ENCODE results near the gene GATM.
"Not testable (repeated sequence)": the region's sequence is repeated elsewhere in the genome, so short reads cannot be mapped to it uniquely, and the experiment has no call there.

The GATM gene

DNA sequence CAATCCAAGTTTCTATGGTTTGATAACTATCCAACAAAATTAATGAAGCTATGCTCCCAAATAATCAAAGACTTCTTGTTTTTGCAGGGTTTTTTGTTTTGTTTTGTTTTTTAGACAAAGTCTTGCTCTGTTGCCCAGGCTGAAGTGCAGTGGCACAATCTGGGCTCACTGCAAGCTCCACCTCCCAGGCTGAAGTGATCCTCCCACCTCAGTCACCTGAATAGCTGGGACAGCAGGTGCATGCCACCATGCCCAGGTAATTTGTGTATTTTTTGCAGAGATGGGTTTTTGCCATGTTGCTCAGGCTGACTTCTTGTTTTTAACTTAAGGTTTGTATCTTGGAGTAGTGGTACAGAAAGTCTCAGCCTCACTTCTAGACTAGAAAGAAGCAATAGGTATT is 11.0 kb upstream of the GATM start:
- no peak for DNase-seq (ENCODE audit: low read depth in 2 of 3, low spot score in 1 of 3)

GRCh38 chr15:45387380-45388007 is 9.2 kb upstream of the GATM start:
- no peak for DNase-seq (ENCODE audit: low read depth in 2 of 3, low spot score in 1 of 3)

- no peak for DNase-seq (ENCODE audit: low read depth in 2 of 3, low spot score in 1 of 3)
Measured at GRCh38 chr15:45386974-45387373, 8.6 kb upstream of the GATM start.

- DNase-seq (ENCODE audit: low read depth in 2 of 3, low spot score in 1 of 3), result no peak
Measured at GRCh38 chr15:45386420-45386819, 8.1 kb upstream of the GATM start.

DNA sequence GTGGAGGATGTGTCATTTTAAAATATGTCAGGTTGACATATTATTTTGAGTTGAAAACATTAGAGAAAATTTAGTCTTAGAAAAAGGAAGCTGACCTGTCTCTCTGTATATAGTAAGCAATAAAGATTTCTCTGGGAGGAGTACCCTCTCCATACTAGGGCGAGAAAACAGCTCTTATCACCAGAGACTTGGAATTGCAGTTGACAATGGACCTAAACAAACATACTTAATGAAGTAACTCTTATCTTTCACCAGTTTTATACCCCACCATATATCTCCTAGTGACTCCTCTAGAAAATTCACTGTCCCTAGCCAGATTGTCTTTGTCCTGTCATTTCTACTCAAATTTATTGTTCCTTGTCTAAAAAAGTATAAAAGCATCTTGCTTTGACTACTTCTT is 7.2 kb upstream of the GATM start:
- no peak for DNase-seq (ENCODE audit: low read depth in 2 of 3, low spot score in 1 of 3)

- no peak for DNase-seq (ENCODE audit: low read depth in 2 of 3, low spot score in 1 of 3)
Measured at GRCh38 chr15:45384700-45385099, 6.4 kb upstream of the GATM start.

- DNase-seq (ENCODE audit: low read depth in 2 of 3, low spot score in 1 of 3), result no peak
Measured at GRCh38 chr15:45378913-45379262, 544 bp upstream of the GATM start.

DNA sequence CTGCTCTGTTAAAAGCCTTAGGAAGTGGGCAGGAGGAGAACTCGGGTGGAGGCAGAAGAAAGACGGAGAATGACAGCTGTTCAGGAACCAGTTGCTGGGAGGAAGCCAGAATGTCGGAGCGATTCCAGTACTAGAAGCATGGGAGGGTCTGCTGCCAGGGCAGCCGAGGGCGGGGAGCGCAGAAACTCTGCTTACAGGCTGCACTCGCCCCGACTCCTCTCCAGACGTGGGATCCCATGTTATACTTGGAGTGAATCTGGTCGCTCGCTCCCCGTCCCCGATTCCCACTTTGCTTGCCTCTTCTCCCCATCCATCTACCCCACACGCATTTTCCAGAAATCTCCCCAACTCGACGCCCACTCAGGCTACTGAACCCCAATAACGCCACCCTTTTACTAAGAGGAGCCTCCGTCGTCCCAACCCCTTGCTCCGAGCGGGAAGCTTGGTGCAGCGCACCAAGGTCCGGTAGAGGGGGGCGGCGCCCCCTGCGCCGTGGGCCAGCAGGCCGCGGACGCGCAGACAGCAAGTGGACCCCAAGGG is 665 bp downstream of the GATM start:
- no peak for DNase-seq (ENCODE audit: low read depth in 2 of 3, low spot score in 1 of 3)

DNA sequence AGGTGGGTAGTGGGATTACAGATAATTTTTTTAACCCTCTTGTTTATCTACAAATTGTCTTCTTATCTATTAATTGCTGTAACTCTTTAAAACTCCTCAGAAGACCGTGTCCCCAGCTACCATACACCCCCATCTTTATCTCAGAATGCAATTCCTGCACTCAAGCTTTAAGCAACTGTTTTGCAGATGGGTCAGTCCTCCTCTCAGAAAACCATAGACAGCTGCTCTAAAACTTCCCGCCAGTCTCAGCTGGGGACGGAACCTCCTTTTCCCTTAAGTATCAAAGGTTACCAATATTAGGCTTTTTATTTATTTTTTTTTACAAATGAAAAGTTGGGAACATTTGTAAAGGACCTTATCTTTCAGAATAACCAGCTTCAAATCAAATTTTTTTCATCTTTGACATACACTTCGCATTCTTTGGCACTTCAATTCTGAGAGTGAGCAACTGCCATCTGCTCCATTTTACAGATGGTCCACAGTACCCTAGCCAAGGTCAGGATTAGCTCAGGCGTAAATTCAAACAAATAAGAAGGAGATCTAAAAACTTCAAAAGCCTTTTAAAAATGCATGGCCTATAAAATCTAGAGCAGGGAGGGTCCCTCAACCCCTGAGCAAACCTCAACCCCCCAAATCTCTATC is 1.3 kb downstream of the GATM start:
- no peak for DNase-seq (ENCODE audit: low read depth in 2 of 3, low spot score in 1 of 3)

DNA sequence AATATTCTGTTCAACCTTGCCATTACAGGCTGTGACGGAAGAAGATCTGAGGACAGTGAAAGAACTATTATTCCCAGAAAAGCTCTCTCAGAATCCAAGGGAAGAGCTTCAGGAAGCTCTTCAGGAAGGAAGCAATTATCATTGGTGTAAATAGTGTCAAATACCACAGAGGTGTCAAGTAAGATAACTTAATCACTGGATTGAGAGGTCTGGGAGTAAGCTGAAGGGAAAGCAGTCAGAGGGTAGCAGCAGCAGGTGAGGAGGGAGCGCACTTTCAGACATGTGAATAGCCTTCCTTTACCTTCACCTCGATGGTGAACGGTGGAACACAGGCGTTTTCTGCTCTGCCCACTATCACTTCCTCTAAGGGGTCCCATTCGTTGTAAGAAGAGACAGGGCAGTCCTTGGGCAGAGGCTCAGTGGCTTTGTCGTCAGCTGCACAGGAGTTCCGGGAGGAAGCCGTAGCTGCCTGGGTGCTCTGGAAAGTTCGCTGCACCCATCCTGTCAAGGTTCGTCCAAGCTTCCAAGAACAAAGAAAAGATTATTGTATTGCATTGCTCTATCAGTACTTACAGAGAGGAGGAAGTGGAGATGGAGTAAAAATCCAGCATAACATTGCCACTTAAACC is 1.9 kb downstream of the GATM start:
- no peak for DNase-seq (ENCODE audit: low read depth in 2 of 3, low spot score in 1 of 3)

GRCh38 chr15:45375836-45376235 is 2.5 kb downstream of the GATM start:
- no peak for DNase-seq (ENCODE audit: low read depth in 2 of 3, low spot score in 1 of 3)

- no peak for DNase-seq (ENCODE audit: low read depth in 2 of 3, low spot score in 1 of 3)
Measured at GRCh38 chr15:45373976-45374375, 4.4 kb downstream of the GATM start.

DNA sequence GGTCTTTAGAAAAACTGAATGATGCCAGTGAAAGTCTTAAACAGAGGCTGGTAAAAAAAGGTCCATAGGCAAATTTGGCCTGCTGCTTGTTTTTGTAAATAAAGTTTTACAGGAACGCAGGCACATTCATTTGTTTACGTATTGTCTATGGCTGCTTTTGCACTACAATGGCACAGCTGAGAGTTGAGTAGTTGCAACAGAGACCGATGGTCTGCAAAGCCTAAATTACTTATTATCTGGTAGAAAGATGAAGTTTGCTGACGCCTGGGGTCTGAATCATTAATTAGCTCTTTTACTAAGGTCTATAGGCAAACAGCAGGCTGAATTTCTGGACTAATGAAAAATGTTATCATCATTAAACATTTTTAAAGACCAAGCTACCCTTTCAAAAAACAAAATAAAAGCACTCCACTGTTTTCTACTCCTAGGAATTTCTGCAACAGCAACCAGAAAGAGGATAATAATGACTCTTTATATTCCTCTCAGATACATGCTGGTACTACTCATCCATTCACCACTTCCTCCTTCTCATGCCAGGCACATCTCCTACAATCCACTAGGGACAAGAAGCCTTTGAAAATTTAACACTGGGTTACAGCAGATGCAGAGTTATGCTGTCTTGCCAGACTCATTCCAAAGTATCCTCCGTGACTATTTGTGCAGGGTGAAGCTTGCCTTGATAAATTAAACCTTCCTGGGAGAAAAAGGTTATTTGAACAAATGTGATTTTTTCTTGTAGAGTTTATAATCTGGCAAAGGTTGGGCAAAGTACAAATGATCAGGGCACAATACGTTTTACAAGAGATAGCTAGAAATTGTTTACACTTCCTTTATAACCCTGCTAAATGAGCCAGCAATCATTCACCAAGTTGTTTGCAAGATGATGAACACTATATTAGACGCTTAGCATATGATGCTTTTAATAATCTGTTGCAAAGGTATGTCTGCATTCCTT is 6.0 kb downstream of the GATM start:
- no peak for DNase-seq (ENCODE audit: low read depth in 2 of 3, low spot score in 1 of 3)

GRCh38 chr15:45371546-45371945 is 6.8 kb downstream of the GATM start:
- DNase-seq (ENCODE audit: low read depth in 2 of 3, low spot score in 1 of 3), result no peak

GRCh38 chr15:45370042-45370441 is 8.3 kb downstream of the GATM start:
- DNase-seq (ENCODE audit: low read depth in 2 of 3, low spot score in 1 of 3), result not testable (repeated sequence)

- DNase-seq (ENCODE audit: low read depth in 2 of 3, low spot score in 1 of 3), result not testable (repeated sequence)
Measured at GRCh38 chr15:45367222-45367621, 11.1 kb downstream of the GATM start.

DNA sequence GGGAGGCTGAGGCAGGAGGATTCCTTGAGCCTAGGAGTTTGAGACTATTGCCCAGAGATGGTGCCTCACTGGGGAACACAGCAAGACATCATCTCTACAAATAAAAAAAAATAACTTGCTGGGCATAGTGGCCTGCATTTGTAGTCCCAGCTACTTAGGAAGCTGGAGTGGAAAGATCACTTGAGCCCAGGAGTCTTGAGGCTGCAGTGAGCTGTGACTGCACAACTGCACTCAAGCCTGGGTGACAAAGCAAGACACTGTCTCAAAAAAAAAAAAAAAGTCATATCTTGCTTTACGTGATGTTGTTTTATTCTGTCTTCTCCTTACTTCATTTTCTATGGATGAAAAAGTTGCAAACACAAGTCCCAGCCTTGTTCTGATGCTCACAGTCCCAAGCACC is 14.1 kb downstream of the GATM start:
- no peak for DNase-seq (ENCODE audit: low read depth in 2 of 3, low spot score in 1 of 3)

DNA sequence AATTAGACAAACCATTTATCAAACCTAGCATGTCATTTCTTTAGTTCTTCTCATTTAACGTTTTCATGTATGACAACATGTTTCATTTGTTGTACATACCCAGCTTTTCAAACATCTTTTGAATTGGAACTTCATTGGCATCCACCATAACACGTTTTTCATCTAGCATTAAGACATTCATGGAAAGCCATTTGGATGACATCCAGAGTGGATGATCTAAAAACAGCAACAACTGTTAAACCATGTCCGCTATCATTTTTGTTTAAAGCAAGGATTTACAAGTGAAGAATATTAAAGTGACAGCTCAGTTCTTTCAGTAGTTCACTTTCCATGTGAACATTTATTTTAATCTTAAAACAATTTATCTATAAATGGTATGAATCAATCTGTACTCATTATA is 14.5 kb downstream of the GATM start:
- no peak for DNase-seq (ENCODE audit: low read depth in 2 of 3, low spot score in 1 of 3)

- no peak for DNase-seq (ENCODE audit: low read depth in 2 of 3, low spot score in 1 of 3)
Measured at GRCh38 chr15:45363334-45363733, 15.0 kb downstream of the GATM start.

GRCh38 chr15:45362419-45362818 is 15.9 kb downstream of the GATM start:
- no peak for DNase-seq (ENCODE audit: low read depth in 2 of 3, low spot score in 1 of 3)

- no peak for DNase-seq (ENCODE audit: low read depth in 2 of 3, low spot score in 1 of 3)
Measured at GRCh38 chr15:45361878-45362277, 16.5 kb downstream of the GATM start.

Measured in stimulated activated CD4-positive, alpha-beta T cell treated with anti-CD3 and anti-CD28 coated beads, Interleukin-12 subunit alpha, Interleukin-12 subunit beta, amount 100 ng/mL, for 48 hours (primary cell).